ENCODE measurements around the gene DHH. TPM values are rescaled to one million over a fixed set of nuclear protein-coding genes. Genes with fewer than 3 reads are reported as not detected.
A peak's percentile ranks its signal among the peaks of the same experiment; 100 is the strongest.

The DHH gene
- total RNA-seq, 1 experiment from 2014 or later = 0.13 TPM

DNA sequence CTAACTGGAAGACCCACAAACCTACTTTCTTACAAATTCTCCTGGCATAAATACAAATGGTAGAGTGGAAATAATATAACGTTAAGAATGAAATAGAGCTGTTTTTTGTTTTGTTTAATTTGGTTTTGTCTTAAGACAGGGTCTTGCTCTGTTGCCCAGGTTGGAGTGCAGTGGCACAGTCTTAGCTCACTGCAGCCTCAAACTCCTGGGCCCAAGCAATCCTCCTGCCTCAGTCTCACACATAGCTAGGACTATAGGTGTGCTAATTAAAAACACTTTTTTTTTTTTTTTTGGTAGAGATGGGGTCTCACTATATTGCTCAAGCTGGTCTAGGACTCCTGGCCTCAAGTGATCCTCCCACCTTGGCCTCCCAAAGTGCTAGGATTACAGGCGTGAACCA is 4.1 kb upstream of the DHH start:
- H3F3A ChIP-seq (ENCODE audit: insufficient read depth, low read depth) = peaks cover 12% of the 10 kb centered on the region; the same call in 1 of the 2 replicates
- intact Hi-C loops (cut with micrococcal nuclease; ENCODE audit: unreplicated experiment) = no loop called here
- no peak overlapping the region for H3K4me2 ChIP-seq
- no peak overlapping the region for H3K27ac ChIP-seq
- no peak overlapping the region for H3K4me3 ChIP-seq
- CTCF ChIA-PET = interaction anchor here (0.5 to 3.5 kb wide), 5 partner anchors 10 to 79 kb away, joined by 3 to 26 read pairs (median 5); no protein-coding TSS in a partner anchor
- no peaks in the 10 kb centered on the region for H3K9me2 ChIP-seq (ENCODE audit: insufficient read depth)
- no peaks in the 10 kb centered on the region for H3K79me2 ChIP-seq (ENCODE audit: low read depth)
- TF ChIP-seq CTCF (conservative IDR thresholded peaks at IDR 0.05) = no peak
- TF ChIP-seq EZH2 (IDR thresholded peaks at IDR 0.05; ENCODE audit: low read depth) = no peak
- H2AFZ ChIP-seq = no peak overlapping the region
- no peaks in the 10 kb centered on the region for H3K4me1 ChIP-seq (replicated peaks; ENCODE audit: insufficient read depth)
- DNase-seq = no peak
- POLR2A ChIA-PET (ENCODE audit: unreplicated experiment) = no interaction called here
- H3K36me3 ChIP-seq (ENCODE audit: low read depth) = peaks cover 5% of the 10 kb centered on the region; the same call in 1 of the 2 replicates
- H3K9me3 ChIP-seq (ENCODE audit: insufficient read depth, low read depth) = no peaks in the 10 kb centered on the region
- H4K20me1 ChIP-seq (ENCODE audit: insufficient read depth) = no peaks in the 10 kb centered on the region
- H3K27me3 ChIP-seq (ENCODE audit: insufficient read depth, low read depth) = peaks cover 9% of the 10 kb centered on the region
- BruUV-seq (replicated peaks) = no TSS peak

- Histone ChIP-seq H3K4me1 (replicated peaks; ENCODE audit: insufficient read depth) (0 out of 2 replicates have a peak, but pooled peaks cover 4% of the 10 kb centered on the region), H3K4me3 (no peak overlapping the region), H3K9me3 (ENCODE audit: insufficient read depth, low read depth) (no peaks in the 10 kb centered on the region), H4K20me1 (ENCODE audit: insufficient read depth) (no peaks in the 10 kb centered on the region), H3K36me3 (ENCODE audit: low read depth) (peaks cover under 1% of the 10 kb centered on the region; the same call in 1 of the 2 replicates), H3K9me2 (ENCODE audit: insufficient read depth) (no peaks in the 10 kb centered on the region), H2AFZ (no peak overlapping the region), H3K27ac (no peak overlapping the region), H3F3A (ENCODE audit: insufficient read depth, low read depth) (peaks cover 17% of the 10 kb centered on the region; the same call in 1 of the 2 replicates), H3K27me3 (ENCODE audit: insufficient read depth, low read depth) (peaks cover 16% of the 10 kb centered on the region), H3K79me2 (ENCODE audit: low read depth) (no peaks in the 10 kb centered on the region), H3K4me2 (no peak overlapping the region)
- BruUV-seq (replicated peaks) = no TSS peak
- CTCF ChIA-PET = interaction anchor here (0.6 to 3.5 kb wide), 3 partner anchors 9 to 30 kb away, joined by 3 to 26 read pairs (median 12); no protein-coding TSS in a partner anchor
- TF ChIP-seq EZH2 (IDR thresholded peaks at IDR 0.05; ENCODE audit: low read depth) (no peak), CTCF (conservative IDR thresholded peaks at IDR 0.05) (peak; percentile 80)
- POLR2A ChIA-PET (ENCODE audit: unreplicated experiment) = no interaction called here
- intact Hi-C loops (cut with micrococcal nuclease; ENCODE audit: unreplicated experiment) = no loop called here
- no peak for DNase-seq
Observed at GRCh38 chr12:49098035-49098451, 3.4 kb upstream of the DHH start.

DNA sequence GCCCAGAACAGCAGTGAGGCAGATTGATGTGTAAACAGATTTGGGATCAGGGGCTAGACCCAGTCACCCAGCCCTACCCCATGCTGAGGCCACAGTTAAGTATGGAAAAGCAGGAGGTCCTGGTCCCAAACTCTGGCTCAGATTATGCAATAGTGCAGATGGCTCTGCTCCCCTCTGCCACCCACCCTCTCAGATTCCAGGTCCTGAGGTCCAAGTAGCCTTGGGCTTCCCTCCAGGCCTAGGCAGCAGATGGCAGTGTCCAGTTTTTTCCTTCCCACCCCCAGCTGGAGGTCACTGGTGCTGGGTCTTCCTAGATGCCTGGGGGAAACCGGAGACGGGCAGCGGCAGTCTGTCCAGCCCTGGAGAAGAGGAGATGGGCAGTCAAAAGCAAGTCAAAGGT is 2.8 kb upstream of the DHH start:
- H3K9me3 ChIP-seq (ENCODE audit: insufficient read depth, low read depth) = no peaks in the 10 kb centered on the region
- TF ChIP-seq CTCF (conservative IDR thresholded peaks at IDR 0.05) (no peak), EZH2 (IDR thresholded peaks at IDR 0.05; ENCODE audit: low read depth) (no peak)
- peaks cover 10% of the 10 kb centered on the region; the same call in 1 of the 2 replicates for H3K4me1 ChIP-seq (replicated peaks; ENCODE audit: insufficient read depth)
- CTCF ChIA-PET = interaction anchor here (1.0 to 3.5 kb wide), 2 partner anchors 9 kb away, joined by 3 to 26 read pairs; no protein-coding TSS in a partner anchor
- no peak overlapping the region for H3K27ac ChIP-seq
- DNase-seq = no peak
- no peak overlapping the region for H2AFZ ChIP-seq
- no peaks in the 10 kb centered on the region for H3K36me3 ChIP-seq (ENCODE audit: low read depth)
- BruUV-seq (replicated peaks) = no TSS peak
- no peak overlapping the region for H3K4me3 ChIP-seq
- intact Hi-C loops (cut with micrococcal nuclease; ENCODE audit: unreplicated experiment) = no loop called here
- H3F3A ChIP-seq (ENCODE audit: insufficient read depth, low read depth) = peaks cover 21% of the 10 kb centered on the region; the same call in 1 of the 2 replicates
- H3K9me2 ChIP-seq (ENCODE audit: insufficient read depth) = no peaks in the 10 kb centered on the region
- POLR2A ChIA-PET (ENCODE audit: unreplicated experiment) = no interaction called here
- H3K27me3 ChIP-seq (ENCODE audit: insufficient read depth, low read depth) = peaks cover 23% of the 10 kb centered on the region
- no peak overlapping the region for H3K4me2 ChIP-seq
- no peaks in the 10 kb centered on the region for H4K20me1 ChIP-seq (ENCODE audit: insufficient read depth)
- no peaks in the 10 kb centered on the region for H3K79me2 ChIP-seq (ENCODE audit: low read depth)

Measured in PC-9 (cell line).